HG02973 (cell line): Measurements from ENCODE around the gene KRTAP5-8.
"Not testable (repeated sequence)": the region's sequence is repeated elsewhere in the genome, so short reads cannot be mapped to it uniquely, and the experiment has no call there.

Experiments used
- ATAC-seq: cut with Tn5 transposase; IDR thresholded peaks from one replicate; pipeline ENCODE4 v1.9.1; 2021; ENCODE audit warnings: moderate library complexity; ENCODE audit not compliant: unreplicated experiment

The KRTAP5-8 gene

GRCh38 chr11:71505781-71506180 is 32.0 kb upstream of the KRTAP5-8 start:
- ATAC-seq: no peak

DNA sequence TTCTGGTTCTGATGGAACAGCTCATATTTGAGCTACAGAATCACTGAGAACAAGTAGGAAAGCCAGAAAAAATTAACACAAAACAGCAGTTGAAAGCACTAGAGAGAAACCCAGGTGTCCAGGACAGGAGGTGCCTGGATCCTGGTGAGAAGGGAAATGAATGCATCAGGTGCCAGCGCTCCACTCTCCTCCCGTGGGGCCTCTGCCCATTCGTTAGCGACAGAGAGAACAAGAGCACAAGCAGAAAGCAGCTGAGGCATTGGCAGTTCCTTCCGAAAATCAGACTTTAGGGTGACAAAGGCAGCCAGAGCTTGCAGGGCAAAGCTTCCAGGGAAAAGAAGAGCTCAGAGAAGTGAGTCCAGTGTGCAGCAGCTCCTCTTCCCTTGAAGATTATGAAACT is 30.7 kb upstream of the KRTAP5-8 start:
- no peak for ATAC-seq

- ATAC-seq: no peak
Measured at GRCh38 chr11:71518506-71519471, 19.0 kb upstream of the KRTAP5-8 start.

DNA sequence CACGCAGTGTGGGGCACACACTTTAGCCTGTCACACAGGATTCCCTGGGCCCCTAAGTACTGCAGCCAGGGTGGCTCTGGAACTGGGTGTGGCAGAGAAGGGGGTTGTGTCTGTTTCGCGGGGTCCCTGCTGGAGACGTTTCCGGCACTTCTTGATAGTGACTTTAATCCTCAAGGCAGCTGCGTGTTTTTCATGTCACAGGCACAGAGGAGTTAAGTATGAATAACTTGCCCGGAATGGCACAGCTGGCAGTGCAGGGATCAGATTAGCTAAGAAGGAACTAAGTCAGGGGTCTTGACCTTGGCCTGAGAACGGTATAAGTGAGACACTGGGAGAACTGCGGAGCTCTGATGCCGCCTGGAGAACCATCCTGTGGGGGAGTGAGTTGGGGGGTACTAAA is 18.3 kb upstream of the KRTAP5-8 start:
- ATAC-seq: no peak

DNA sequence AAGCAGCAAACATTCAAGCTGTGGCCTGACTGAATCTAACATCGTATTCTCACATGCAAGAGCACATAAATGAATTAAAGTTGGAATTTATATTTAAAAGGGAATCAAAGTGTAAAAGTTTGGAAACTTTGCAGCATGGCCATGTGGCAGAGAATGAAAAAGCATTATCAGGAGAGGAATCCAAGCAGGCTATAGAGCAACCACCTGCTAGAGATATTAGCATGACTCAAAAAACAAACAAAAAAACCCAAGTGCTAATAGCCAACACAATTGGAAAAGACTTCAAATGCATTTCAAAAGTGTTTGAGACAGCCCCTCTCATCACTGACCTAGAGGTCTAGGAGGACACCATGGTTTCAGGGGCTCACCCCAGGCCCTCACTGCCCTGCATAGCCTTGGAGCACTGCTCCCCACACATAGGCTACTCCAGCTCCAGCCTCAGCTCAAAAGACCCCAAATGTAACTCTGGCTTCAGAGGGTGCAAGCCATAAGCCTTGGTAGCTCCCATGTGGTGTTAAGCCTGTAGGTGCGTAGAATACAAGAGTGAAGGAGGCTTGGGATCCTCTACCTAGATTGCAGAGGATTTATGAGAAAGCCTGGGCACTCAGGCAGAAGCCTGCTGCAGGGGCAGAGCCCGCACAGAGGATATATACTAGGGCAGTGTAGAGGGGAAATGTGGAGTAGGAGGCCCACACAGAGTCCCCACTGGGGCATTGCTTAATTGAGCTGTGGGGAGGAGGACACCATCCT is 12.5 kb upstream of the KRTAP5-8 start:
- no peak for ATAC-seq

DNA sequence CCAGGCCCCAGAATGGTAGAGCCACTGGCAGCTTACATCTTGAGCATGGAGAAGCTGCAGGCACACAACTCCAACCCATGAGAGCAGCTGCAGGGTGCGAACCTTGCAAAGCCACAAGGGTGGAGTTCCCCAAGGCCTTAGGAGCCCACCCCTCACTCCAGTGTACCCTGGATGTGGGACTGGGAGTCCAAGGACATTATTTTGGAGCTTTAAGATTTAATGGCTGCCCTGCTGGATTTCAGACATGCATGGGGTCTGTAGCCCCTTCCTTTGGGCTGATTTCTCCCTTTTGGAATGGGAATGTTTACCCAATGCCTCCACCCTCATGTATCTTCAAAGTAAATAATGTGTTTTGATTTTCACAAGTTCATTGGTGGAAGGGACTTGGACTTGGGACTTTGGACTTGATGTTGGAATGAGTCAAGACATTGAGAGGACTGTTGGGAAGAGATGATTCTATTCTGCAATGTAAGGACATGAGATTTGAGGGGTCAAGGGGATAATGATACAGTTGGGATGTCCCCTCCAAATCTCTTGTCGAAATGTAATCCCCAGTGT is 11.8 kb upstream of the KRTAP5-8 start:
- ATAC-seq: no peak

DNA sequence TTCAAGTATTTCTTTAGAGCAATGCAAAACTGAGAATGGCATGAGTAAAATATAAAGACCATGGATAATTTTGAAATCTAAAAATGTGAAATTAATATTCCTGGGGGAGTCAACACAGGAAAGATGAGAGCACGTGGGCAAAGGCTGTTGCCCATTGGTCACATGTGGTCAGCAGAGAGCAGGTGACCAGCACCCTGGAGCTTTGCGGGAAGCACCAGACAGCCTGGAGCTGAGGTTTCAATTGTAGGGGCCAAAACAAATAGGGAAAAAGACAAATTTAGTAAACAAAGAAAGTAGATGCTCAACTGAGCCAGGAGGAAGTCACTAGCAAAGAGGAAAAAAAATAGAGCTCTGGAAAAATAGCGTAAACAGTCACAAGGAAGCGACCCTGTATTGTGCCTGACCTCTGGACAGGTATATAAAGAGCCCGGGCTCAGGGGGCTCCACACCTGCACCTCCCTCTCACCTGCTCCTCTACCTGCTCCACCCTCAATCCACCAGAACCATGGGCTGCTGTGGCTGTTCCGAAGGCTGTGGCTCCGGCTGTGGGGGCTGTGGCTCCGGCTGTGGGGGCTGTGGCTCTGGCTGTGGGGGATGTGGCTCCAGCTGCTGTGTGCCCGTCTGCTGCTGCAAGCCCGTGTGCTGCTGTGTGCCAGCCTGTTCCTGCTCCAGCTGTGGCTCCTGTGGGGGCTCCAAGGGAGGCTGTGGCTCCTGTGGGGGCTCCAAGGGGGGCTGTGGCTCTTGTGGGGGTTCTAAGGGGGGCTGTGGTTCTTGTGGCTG is 10.8 kb upstream of the KRTAP5-8 start, which contains the start of gene KRTAP5-7:
TSS of gene KRTAP5-7 (plus strand) at position 472 of the 780 bp plus-strand sequence. CDS start at position 506, 34 bp downstream.
- ATAC-seq: not testable (repeated sequence)

GRCh38 chr11:71527576-71528210 is 10.1 kb upstream of the KRTAP5-8 start:
- no peak for ATAC-seq

GRCh38 chr11:71530602-71531001 is 7.2 kb upstream of the KRTAP5-8 start:
- ATAC-seq: no peak

- ATAC-seq: no peak
Measured at GRCh38 chr11:71532036-71532610, 5.7 kb upstream of the KRTAP5-8 start.

- ATAC-seq: not testable (repeated sequence)
Measured at GRCh38 chr11:71534711-71535608, 2.9 kb upstream of the KRTAP5-8 start.

DNA sequence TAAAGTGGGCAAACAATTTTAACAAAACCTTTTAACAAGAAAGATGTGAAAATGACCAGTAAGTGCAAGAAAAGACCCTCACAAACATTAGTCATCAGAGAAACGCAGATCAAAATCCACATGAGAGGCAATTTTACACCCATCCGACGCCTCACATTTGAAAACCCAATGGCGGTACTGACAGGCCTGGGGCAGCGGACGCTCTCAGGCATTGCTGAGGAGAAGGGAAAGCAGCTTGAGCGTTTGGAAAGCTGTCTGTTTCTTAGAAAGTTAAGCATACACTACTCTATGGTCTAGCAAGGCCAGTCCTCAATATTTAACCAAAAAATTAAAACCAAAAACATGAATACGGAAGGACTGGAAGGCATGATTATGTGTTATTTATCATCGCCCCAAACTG is 2.0 kb upstream of the KRTAP5-8 start:
- no peak for ATAC-seq

- no peak for ATAC-seq
Measured at GRCh38 chr11:71537537-71537936, 288 bp upstream of the KRTAP5-8 start.

- no peak for ATAC-seq
Measured at GRCh38 chr11:71538666-71538990, 803 bp downstream of the KRTAP5-8 start.

GRCh38 chr11:71539017-71539416 is 1.2 kb downstream of the KRTAP5-8 start:
- no peak for ATAC-seq

DNA sequence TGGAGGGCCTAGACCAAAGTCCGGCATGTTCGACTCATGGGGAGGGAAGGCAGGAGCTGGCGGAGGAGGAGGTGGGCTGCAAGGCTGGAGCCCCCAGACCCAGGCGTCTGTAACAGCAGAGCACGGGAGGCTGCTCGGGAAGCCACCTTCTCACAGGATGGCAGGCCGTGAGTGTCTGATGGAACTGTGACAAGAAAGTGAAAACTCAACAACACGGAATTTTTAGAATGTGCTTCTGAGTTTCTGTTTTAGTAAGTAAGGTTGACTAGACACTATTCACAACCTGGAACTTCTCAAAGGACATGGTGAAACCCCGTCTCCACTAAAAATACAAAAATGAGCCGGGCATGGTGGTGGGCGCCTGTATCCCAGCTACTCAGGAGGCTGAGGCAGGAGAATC is 2.1 kb downstream of the KRTAP5-8 start:
- ATAC-seq: not testable (repeated sequence)

- not testable (repeated sequence) for ATAC-seq
Measured at GRCh38 chr11:71540521-71541304, 2.9 kb downstream of the KRTAP5-8 start.

DNA sequence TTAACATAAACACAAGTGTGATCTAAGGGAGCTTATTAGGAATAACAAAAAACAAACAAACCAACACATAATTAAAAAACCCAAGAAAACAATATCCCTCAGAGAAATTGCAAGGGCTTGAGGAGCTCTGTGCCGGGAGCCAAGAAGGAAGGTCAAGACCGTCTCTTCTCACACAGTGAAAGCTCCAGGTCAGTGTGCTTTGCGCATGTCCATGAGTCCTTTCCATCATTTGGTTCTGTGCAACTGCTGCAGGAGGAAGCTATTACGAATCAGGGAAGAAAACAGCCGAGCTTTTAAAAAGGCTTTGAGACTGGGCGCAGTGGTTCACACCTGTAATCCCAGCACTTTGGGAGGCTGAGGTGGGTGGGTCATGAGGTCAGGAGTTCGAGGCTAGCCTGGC is 4.6 kb downstream of the KRTAP5-8 start:
- ATAC-seq: no peak
